HEK293 (cell line): Measurements from ENCODE around the gene LARGE1.

Experiments
- ATF2 ChIP-seq: fragments of 450-650 bp; formaldehyde crosslinking; IDR thresholded peaks from 2 replicates; pipeline ENCODE4 v1.5.1; 2016; ENCODE audit warnings: missing biosample characterization, missing genetic modification characterization, low read depth
- CTCF ChIP-seq: fragments of 450-650 bp; formaldehyde crosslinking; IDR thresholded peaks from 2 replicates; pipeline ENCODE4 v1.5.1; 2016; ENCODE audit warnings: missing biosample characterization, missing genetic modification characterization
- HOXA7 ChIP-seq: sonication (generic); formaldehyde crosslinking; IDR thresholded peaks from 2 replicates; pipeline ENCODE4 v1.8.1; 2022; ENCODE audit warnings: missing genetic modification reagents, borderline replicate concordance
- ZNF175 ChIP-seq: fragments of 450-650 bp; formaldehyde crosslinking; IDR thresholded peaks from 2 replicates; pipeline ENCODE4 v1.5.1; 2016; ENCODE audit warnings: missing biosample characterization, missing genetic modification characterization
- ZNF433 ChIP-seq: fragments of 450-650 bp; formaldehyde crosslinking; IDR thresholded peaks from 2 replicates; pipeline ENCODE4 v1.5.1; 2016; ENCODE audit warnings: missing biosample characterization, missing genetic modification characterization, low read depth
- ZNF776 ChIP-seq: fragments of 450-650 bp; formaldehyde crosslinking; IDR thresholded peaks from 2 replicates; pipeline ENCODE4 v1.5.0; 2017; ENCODE audit warnings: missing biosample characterization, missing genetic modification characterization, borderline replicate concordance
- ZNF791 ChIP-seq: fragments of 450-650 bp; formaldehyde crosslinking; IDR thresholded peaks from 2 replicates; pipeline ENCODE4 v1.5.1; 2016; ENCODE audit warnings: missing biosample characterization, missing genetic modification characterization
- TF ChIP-seq, protein P1 (sequence below): fragments of 450-650 bp; formaldehyde crosslinking; IDR thresholded peaks from 2 replicates; pipeline ENCODE4 v1.5.1; 2017; ENCODE audit warnings: missing biosample characterization, missing genetic modification characterization

- no peak for TF ChIP-seq ATF2 (tag by site-specific recombination)
- TF ChIP-seq, protein P1, sequence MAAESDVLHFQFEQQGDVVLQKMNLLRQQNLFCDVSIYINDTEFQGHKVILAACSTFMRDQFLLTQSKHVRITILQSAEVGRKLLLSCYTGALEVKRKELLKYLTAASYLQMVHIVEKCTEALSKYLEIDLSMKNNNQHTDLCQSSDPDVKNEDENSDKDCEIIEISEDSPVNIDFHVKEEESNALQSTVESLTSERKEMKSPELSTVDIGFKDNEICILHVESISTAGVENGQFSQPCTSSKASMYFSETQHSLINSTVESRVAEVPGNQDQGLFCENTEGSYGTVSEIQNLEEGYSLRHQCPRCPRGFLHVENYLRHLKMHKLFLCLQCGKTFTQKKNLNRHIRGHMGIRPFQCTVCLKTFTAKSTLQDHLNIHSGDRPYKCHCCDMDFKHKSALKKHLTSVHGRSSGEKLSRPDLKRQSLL (tag by site-specific recombination) = no peak
- TF ChIP-seq ZNF175 = no peak
- no peak for TF ChIP-seq ZNF776 (tag by site-specific recombination)
- TF ChIP-seq CTCF = no peak
- TF ChIP-seq ZNF791 (tag by site-specific recombination) = no peak
- TF ChIP-seq HOXA7 (CRISPR knock-in tag) = no peak
- TF ChIP-seq ZNF433 (tag by site-specific recombination) = no peak
Observed at GRCh38 chr22:33542722-33543121, 377.6 kb downstream of the LARGE1 start.
